Osteocyte (in vitro differentiated cells): ENCODE data around the gene PDE1C. TPM values are rescaled to one million over a fixed set of nuclear protein-coding genes. Genes with fewer than 3 reads are reported as not detected.

Source experiments
- DNase-seq: peaks from one replicate; pipeline ENCODE4 v3.0.0; 2021; ENCODE audit warnings: mixed read lengths; ENCODE audit not compliant: unreplicated experiment; ENCODE audit errors: extremely low spot score
- H3K27ac Mint-ChIP-seq: one replicate; pipeline ENCODE4 v1.8.0; 2021; ENCODE audit warnings: mild to moderate bottlenecking, mixed read lengths; ENCODE audit not compliant: unreplicated experiment
- H3K27me3 Mint-ChIP-seq: one replicate; pipeline ENCODE4 v1.8.0; 2021; ENCODE audit warnings: mixed read lengths; ENCODE audit not compliant: unreplicated experiment
- H3K36me3 Mint-ChIP-seq: one replicate; pipeline ENCODE4 v1.8.0; 2021; ENCODE audit warnings: mixed read lengths; ENCODE audit not compliant: unreplicated experiment
- H3K4me1 Mint-ChIP-seq: one replicate; pipeline ENCODE4 v1.8.0; 2021; ENCODE audit warnings: mixed read lengths; ENCODE audit not compliant: unreplicated experiment
- H3K4me3 Mint-ChIP-seq: one replicate; pipeline ENCODE4 v1.8.0; 2021; ENCODE audit warnings: mild to moderate bottlenecking, moderate library complexity, mixed read lengths; ENCODE audit not compliant: unreplicated experiment
- H3K9me3 Mint-ChIP-seq: one replicate; pipeline ENCODE4 v1.8.0; 2021; ENCODE audit warnings: mixed read lengths; ENCODE audit not compliant: unreplicated experiment
- CTCF ChIP-seq: fragments of 200-600 bp; sonication (generic); IDR thresholded peaks from 2 replicates; pipeline ENCODE4 v1.5.0; 2021; ENCODE audit warnings: antibody characterized with exemption, mild to moderate bottlenecking, moderate library complexity
- total RNA-seq: library from RNA; stranded (reverse); gene quantifications from 2 replicates; pipeline ENCODE4 v1.2.1, GENCODE V29; 2021

PDE1C gene
- total RNA-seq, 1 donor from 2014 or later = 187 TPM

DNA sequence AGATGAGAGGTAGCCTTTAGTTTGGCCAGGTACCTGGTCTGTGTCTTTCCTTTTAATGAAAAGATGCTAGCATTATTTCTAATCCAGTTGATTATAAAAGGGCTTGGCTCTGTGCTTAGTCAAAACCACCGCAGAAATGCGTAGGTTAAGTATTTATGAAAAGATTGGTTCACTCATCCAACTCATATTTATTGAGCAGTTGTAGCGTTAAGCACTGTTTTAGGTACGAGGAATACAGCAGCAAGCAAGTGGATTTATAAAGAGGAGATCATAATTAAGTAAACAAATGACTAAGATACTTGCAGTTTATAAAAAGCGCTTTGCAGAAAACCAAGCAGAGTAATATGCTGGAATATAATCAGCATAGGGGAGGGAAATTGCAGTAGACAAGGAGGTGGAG, 253.4 kb downstream of the PDE1C start:
- Mint-ChIP-seq H3K4me1 (no peaks in the 10 kb centered on the region), H3K4me3 (no peak overlapping the region), H3K27me3 (no peaks in the 10 kb centered on the region), H3K27ac (no peak overlapping the region), H3K9me3 (no peaks in the 10 kb centered on the region), H3K36me3 (peaks cover 43% of the 10 kb centered on the region)
- no peak for DNase-seq
- TF ChIP-seq CTCF = no peak

DNA sequence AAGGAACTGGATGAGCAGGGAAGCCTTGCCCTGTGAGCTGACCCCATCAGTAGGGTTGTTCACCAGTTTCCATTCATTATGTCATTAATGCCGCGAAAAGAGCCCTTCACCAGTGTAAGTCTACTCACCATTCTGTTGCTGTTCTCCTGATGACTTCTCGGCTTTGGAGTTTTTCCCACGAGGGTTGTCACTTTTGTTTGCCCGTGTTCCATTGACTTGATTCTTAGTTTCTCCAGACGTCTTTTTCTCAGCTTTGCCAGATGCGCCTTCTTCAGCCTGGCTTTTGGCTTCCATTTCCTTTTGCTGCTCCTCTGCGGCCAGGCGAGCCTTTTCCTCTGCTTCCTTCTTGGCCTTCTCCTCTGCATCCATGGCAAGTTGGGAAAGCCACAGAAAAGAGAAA, 254.4 kb downstream of the PDE1C start:
- Mint-ChIP-seq H3K27ac (no peak overlapping the region), H3K4me1 (no peaks in the 10 kb centered on the region), H3K9me3 (no peaks in the 10 kb centered on the region), H3K36me3 (peaks cover 45% of the 10 kb centered on the region), H3K27me3 (no peaks in the 10 kb centered on the region), H3K4me3 (no peak overlapping the region)
- TF ChIP-seq CTCF = no peak
- no peak for DNase-seq

DNA sequence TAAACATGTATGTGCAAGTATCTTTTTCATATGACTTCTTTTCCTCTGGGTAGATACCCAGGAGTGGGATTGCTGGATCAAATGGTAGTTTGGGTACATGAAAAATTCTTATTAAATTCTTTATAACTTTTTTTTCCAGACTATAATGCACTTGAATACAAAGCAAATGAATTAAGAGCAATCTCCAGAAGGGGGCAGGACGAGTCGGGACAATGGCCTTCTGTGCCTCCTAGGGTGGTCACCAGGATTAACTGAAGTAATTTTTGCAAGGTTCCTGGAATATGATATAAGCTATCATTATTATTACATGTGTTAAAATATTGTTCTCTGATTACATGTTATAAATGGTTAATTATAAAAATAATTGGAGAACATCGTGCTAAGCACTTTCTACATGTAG, 256.0 kb downstream of the PDE1C start:
- Mint-ChIP-seq H3K27me3 (no peaks in the 10 kb centered on the region), H3K9me3 (no peaks in the 10 kb centered on the region), H3K36me3 (peaks cover 48% of the 10 kb centered on the region), H3K27ac (no peak overlapping the region), H3K4me1 (no peaks in the 10 kb centered on the region), H3K4me3 (no peak overlapping the region)
- TF ChIP-seq CTCF = peak; percentile 57
- DNase-seq = no peak

- no peak for DNase-seq
- Mint-ChIP-seq H3K4me1 (no peaks in the 10 kb centered on the region), H3K36me3 (peaks cover 58% of the 10 kb centered on the region), H3K4me3 (no peak overlapping the region), H3K27me3 (no peaks in the 10 kb centered on the region), H3K9me3 (no peaks in the 10 kb centered on the region), H3K27ac (no peak overlapping the region)
- TF ChIP-seq CTCF = no peak
Measured at GRCh38 chr7:31811650-31812461, 258.4 kb downstream of the PDE1C start.

GRCh38 chr7:31805209-31805818, 264.9 kb downstream of the PDE1C start:
- Mint-ChIP-seq H3K27ac (peak overlapping the region; percentile 52), H3K9me3 (no peaks in the 10 kb centered on the region), H3K4me1 (peaks cover 6% of the 10 kb centered on the region), H3K27me3 (no peaks in the 10 kb centered on the region), H3K4me3 (no peak overlapping the region), H3K36me3 (peaks cover 64% of the 10 kb centered on the region)
- no peak for TF ChIP-seq CTCF
- DNase-seq = no peak
